ENCODE data around the gene KPNA6. TPM values are rescaled to one million over a fixed set of nuclear protein-coding genes. Genes with fewer than 3 reads are reported as not detected.
A peak's percentile ranks its signal among the peaks of the same experiment; 100 is the strongest.

Gene KPNA6
- total RNA-seq, 1 donor from 2014 or later, result 47.0 TPM

DNA sequence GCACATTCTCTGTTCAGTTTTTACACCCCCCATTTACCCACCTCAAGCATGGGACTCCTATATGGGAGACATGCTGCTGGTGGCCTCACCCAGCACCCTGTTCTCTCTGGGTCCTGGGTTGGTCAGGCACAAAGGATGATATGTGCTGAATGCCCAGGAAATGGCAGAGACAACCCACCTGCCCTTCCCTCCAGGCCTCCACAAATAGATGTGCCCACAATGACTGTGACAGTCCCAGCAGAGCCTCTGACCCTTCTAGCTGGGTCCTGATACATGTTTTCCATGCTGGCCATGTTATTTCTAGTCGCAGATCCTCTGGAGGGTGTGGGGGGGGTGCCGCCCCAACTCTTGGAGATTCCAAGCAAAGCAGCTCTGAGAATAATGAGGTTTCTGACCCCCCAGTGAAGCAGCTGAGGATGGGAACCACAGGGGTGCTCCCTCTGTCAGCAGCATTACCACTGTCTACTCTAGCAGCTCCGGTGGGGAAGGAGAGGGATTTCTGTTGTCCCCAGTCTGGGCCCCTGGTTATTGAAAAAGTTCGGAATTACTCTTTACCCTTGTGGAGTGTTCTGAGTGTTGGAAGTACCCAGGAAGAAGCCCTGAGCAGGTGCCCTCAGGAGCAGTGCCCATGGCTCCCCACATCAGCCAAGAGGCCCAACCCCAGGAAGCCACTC is 91.3 kb downstream of the KPNA6 start:
- Histone ChIP-seq H3K36me3 (ENCODE audit: control insufficient read depth, insufficient read depth, low read length) (peaks cover 3% of the 10 kb centered on the region), H3K4me3 (ENCODE audit: low read depth, low read length) (no peak overlapping the region), H3K27me3 (ENCODE audit: control insufficient read depth, insufficient read depth, low read length) (no peaks in the 10 kb centered on the region)
- TF ChIP-seq, protein P1, sequence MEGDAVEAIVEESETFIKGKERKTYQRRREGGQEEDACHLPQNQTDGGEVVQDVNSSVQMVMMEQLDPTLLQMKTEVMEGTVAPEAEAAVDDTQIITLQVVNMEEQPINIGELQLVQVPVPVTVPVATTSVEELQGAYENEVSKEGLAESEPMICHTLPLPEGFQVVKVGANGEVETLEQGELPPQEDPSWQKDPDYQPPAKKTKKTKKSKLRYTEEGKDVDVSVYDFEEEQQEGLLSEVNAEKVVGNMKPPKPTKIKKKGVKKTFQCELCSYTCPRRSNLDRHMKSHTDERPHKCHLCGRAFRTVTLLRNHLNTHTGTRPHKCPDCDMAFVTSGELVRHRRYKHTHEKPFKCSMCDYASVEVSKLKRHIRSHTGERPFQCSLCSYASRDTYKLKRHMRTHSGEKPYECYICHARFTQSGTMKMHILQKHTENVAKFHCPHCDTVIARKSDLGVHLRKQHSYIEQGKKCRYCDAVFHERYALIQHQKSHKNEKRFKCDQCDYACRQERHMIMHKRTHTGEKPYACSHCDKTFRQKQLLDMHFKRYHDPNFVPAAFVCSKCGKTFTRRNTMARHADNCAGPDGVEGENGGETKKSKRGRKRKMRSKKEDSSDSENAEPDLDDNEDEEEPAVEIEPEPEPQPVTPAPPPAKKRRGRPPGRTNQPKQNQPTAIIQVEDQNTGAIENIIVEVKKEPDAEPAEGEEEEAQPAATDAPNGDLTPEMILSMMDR (IDR thresholded peaks at IDR 0.05; ENCODE audit: insufficient read depth, low read length, poor library complexity, severe bottlenecking), result no peak
- DNase-seq (ENCODE audit: low read depth), result no peak

DNA sequence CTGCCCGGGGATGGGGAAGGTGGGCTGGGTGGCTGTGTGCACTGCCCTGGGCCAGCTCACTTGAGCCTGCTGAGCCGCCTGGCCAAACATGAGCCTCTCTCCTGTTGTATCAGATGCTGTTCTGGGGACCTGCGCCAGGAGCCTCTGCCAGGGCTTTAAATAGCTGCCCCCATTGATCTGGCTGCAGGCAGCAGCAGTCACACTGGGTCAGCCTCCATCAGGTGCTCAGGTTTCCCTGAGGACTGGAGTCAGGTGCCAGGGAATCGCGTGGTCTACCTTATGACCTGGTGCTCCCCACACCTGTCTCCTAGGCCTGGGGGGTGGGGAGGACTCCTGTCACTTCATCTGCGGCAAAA is 91.8 kb downstream of the KPNA6 start:
- Histone ChIP-seq H3K27me3 (ENCODE audit: control insufficient read depth, insufficient read depth, low read length) (no peaks in the 10 kb centered on the region), H3K4me3 (ENCODE audit: low read depth, low read length) (no peak overlapping the region), H3K36me3 (ENCODE audit: control insufficient read depth, insufficient read depth, low read length) (peaks cover 3% of the 10 kb centered on the region)
- TF ChIP-seq, protein P1 (IDR thresholded peaks at IDR 0.05; ENCODE audit: insufficient read depth, low read length, poor library complexity, severe bottlenecking), result no peak
- no peak for DNase-seq (ENCODE audit: low read depth)

DNA sequence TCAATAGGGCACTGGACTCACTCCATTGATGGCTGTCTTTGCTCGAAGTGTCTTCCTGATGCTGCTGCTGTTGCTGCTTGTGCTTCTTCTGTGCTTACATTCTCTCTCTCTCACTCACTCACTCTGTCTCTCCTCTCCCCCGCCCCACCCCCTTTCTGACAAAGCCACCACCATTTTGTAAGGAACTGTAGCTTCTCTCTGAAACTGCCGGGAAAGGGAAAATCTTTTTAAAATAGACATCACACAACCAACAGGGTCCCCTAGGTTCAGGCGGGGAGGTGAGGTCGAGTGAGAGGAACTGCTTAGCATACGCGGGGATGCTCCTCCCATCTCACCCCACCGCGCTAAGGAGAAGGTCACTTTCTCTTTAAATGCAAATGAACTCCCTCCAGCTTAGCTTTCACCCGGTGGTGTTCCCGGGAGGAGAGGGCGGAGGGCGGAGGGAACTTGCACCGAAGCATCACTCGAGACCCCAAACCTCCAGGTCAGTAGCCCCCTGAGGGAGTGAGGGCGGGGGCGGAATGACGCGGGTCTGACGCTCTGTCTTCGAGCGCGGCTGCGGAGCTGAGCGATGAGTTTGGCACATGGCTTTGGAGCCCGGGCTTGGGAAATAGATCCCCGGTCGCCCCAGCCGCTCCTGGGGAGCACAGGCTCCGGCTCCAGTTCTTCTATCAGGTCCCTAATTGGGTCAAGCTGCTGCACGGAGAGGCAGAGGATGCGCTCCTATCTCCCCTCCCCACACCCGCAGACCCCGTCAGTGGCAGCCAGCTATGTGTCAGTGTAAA is 92.6 kb downstream of the KPNA6 start, which contains the start of gene CCDC28B:
Gene CCDC28B (plus strand): TSS at position 370 of the 785 bp plus-strand sequence. CDS start 1,341 bp downstream, outside the sequence.
- no peaks in the 10 kb centered on the region for H3K36me3 ChIP-seq (ENCODE audit: control insufficient read depth, insufficient read depth, low read length)
- no peaks in the 10 kb centered on the region for H3K27me3 ChIP-seq (ENCODE audit: control insufficient read depth, insufficient read depth, low read length)
- H3K4me3 ChIP-seq (ENCODE audit: low read depth, low read length), result peak within 1 kb of the TSS; percentile 66
- TF ChIP-seq, protein P1 (IDR thresholded peaks at IDR 0.05; ENCODE audit: insufficient read depth, low read length, poor library complexity, severe bottlenecking), result no peak
- DNase-seq (ENCODE audit: low read depth), result no peak

DNA sequence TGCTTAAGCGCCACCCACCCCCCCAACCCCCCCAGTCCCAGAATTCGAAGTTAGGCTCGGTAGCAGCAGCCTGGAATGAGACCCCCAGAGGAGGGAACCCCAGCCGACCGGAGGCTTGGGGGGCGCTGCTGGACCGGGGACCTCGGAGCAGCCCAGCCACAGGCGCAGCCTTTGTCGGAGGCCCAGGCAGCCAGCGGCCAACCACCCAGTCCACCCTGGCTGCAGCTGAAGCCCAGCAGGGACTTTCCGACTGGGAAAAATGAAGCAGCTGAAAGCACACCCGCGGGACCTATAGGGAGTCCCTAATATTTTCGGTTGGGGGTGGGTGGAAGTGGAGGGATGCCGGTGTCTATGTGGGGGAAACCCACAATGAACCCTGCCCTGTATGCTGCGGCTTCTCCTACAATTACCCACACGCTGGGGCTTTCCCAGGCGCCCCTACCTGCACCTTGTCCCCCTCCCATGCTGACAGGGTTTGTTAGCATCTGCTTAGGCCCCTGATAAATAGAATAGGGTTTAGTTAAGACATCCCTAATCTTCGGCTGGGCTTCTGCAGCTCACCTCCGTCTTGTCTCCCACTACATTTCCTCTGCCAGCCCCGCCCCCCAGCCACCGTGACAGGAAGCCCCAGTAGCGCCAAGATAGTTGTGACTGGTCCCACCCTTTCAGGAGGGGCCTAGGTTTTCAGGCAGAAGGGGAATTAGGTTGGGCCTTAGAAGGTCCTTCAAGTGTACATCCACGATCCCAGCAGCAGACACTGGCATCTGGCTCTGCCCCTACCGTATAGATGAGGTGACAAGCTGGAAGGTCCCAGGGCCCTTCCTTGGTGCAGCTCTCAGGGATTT is 93.4 kb downstream of the KPNA6 start:
- Histone ChIP-seq H3K27me3 (ENCODE audit: control insufficient read depth, insufficient read depth, low read length) (no peaks in the 10 kb centered on the region), H3K4me3 (ENCODE audit: low read depth, low read length) (peak overlapping the region; percentile 66), H3K36me3 (ENCODE audit: control insufficient read depth, insufficient read depth, low read length) (no peaks in the 10 kb centered on the region)
- DNase-seq (ENCODE audit: low read depth), result no peak
- TF ChIP-seq, protein P1 (IDR thresholded peaks at IDR 0.05; ENCODE audit: insufficient read depth, low read length, poor library complexity, severe bottlenecking), result peak; percentile 17

DNA sequence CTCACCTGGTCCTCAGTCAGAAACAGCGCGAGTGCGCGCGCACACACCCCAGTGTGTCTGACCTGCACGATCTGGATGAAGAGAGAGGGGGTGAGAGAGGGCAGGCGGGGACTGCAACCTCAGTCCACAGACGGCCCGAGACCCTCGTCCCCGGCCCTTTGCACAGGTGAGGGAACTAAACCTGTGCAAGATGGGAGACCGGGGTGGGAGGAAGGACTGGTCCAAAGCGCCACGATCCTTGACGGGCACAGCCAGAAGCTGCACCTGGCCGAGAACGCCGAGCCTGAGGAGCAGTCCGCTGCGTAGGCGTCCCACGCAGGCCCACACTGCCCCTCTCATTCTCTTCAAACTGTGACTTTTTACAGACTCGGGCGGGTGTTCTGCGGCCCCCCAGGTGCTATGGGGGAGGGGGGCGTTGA is 97.1 kb downstream of the KPNA6 start:
- DNase-seq (ENCODE audit: low read depth), result no peak
- H3K4me3 ChIP-seq (ENCODE audit: low read depth, low read length), result peak overlapping the region; percentile 72
- H3K36me3 ChIP-seq (ENCODE audit: control insufficient read depth, insufficient read depth, low read length), result no peaks in the 10 kb centered on the region
- H3K27me3 ChIP-seq (ENCODE audit: control insufficient read depth, insufficient read depth, low read length), result no peaks in the 10 kb centered on the region
- TF ChIP-seq, protein P1 (IDR thresholded peaks at IDR 0.05; ENCODE audit: insufficient read depth, low read length, poor library complexity, severe bottlenecking), result no peak
